GM21528 (cell line): Measurements from ENCODE around the gene WDR46.

ENCODE experiments used
- ATAC-seq: cut with Tn5 transposase; IDR thresholded peaks from one replicate; pipeline ENCODE4 v1.9.1; 2021; ENCODE audit warnings: mild to moderate bottlenecking, moderate library complexity; ENCODE audit not compliant: unreplicated experiment, low FRiP score

The WDR46 gene, protein sequence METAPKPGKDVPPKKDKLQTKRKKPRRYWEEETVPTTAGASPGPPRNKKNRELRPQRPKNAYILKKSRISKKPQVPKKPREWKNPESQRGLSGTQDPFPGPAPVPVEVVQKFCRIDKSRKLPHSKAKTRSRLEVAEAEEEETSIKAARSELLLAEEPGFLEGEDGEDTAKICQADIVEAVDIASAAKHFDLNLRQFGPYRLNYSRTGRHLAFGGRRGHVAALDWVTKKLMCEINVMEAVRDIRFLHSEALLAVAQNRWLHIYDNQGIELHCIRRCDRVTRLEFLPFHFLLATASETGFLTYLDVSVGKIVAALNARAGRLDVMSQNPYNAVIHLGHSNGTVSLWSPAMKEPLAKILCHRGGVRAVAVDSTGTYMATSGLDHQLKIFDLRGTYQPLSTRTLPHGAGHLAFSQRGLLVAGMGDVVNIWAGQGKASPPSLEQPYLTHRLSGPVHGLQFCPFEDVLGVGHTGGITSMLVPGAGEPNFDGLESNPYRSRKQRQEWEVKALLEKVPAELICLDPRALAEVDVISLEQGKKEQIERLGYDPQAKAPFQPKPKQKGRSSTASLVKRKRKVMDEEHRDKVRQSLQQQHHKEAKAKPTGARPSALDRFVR

DNA sequence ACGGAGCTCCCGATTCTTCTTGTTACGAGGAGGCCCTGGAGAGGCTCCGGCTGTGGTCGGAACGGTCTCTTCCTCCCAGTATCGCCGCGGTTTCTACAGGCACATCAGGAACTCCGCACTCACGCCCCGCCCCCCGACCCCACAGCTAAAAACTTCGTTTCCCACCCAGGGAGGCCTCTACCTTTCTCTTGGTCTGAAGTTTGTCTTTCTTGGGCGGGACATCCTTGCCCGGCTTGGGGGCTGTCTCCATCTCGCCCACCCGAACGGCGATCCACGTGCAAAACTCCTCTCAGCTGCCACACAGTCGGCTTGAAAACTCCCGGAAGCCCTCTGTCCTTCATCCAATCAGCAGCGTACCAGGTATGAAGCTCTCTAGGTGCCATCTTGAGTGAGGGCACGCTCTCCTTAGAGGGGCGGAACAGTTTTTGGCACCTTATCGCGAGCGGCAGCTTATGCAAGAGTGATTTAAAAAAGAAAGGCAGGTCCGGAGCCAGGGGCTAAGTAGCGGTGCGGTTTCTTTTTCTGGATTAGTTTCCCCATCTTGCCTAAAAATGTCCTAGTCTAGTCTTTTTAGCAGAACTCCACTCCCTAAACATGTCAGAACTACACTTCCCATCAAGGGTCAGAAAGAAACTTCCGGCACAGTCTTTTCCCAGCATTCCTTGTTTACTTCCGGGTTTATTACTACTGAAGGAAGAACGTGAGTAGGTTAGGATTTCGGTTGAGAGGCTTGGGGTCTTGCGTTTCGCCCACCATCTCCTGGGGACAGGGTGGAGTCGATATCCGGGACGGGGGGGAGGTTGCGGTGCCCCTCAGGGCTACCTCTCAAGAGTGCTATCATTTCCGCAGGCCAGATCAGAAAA is at the start of gene WDR46, which contains the start of gene PFDN6:
Gene WDR46, minus strand, starts transcription at position 319 of the 863 bp plus-strand sequence. Its CDS starts 69 bp downstream, at position 250.
Gene PFDN6, plus strand, starts transcription at position 681 of the 863 bp plus-strand sequence. CDS start 256 bp downstream, outside the sequence.
- ATAC-seq: peak; percentile 70

DNA sequence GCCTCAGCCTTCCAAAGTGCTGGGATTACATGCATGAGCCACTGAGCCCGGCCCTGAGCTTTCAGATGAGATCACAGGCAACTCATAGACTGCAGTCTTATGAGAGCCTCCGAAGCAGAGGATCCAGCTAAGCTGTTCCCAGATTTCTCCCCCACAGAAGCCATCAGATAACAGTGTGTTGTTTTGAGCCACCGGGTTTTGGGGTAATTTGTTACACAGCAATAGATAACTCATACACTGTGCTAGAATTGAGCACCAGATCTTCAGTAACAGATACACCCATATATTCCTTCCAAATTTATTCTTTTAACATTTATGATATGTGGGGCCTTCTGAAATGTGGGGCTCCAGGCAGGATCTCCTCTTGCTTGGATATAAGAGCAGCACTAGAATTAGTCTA is 47.5 kb upstream of the WDR46 start:
- ATAC-seq: no peak

DNA sequence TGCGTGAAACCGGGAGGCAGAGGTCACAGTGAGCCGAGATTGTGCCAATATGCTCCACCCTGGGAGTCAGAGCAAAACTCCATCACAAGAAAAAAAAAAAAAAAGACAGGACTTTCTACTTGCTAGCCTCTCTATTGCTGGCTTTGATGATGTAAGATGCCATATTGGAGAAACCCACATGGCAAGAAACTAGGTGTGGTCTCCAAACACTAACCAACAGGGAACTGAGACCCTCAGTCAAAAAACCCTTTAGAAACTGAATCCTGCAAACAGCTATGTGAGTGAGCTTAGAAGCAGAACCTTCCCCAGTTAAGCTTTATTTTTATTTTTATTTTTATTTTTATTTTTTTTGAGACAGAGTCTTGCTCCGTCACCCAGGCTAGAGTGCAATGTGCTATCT is 46.9 kb upstream of the WDR46 start:
- no peak for ATAC-seq

DNA sequence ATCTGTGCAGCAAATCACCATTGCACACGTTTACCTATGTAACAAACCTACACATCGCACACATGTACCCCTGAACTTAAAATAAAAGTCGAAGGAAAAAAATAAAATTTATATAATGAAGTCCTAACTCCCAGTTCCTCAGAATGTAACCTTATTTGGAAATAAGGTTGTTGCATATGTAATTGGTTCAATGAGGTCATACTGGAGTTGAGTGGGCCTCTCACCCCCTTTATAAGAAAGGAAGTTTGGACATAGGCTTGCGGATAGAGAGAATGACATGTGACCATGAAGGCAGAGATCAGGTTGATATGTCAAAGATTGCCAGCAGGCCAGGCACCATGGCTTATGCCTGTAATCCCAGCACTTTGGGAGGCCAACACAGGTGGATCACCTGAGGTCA is 44.6 kb upstream of the WDR46 start:
- ATAC-seq: no peak

DNA sequence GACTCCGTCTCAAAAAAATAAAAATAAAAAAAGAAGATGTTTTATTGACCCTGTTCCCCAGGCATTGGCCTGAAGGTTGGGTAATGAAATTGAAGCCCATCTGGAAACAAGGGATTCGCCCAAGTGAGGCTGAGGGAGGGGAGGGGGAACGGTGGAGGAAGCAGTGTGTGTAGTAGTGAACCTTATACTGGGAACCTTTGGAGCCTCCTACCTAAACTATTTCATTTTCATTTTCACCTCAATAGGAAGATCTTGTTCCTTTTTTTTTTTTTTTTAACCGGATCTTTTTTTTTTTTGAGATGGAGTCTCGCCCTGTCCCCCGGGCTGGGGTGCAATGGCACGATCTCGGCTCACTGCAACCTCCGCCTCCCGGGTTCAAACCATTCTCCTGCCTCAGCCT is 41.7 kb upstream of the WDR46 start:
- ATAC-seq: no peak

DNA sequence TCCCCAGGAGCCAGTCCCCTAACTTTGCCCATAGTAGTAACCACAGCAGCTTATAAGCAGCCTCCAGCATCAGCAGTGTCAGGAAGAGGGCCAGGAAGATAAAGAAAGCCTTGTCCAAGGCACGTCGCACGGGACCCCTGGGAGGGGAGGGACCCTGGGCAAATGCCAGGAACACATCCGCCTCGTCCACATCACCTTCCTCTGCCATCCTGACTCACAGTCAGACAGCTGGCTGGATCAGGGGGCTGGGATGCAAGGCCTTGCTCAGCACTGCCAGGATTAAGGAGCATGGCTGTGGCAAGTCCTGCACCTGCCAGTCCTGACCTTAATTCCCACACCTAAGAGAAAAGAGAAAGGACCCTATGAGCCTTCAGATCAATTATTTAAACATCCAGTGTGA is 40.0 kb upstream of the WDR46 start:
- ATAC-seq: no peak

DNA sequence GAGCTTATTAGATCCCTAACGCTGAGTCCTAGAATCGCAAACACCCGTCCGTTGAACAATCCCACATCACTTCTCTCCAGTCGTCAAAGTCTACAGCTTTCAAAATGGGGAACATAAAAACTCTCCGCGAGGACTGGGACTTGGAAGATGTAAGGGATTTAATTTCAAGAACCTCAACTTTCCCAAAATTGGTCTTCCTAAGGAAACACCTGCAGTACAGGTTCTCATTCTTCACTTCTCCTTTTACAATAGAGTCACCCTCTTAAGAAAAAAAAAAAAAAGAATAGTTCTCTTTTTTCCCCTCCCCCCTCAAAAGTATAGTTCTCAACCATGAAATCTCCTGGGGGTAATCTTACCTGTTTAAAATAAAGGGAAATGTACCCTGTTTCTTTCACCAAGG is 35.1 kb upstream of the WDR46 start:
- ATAC-seq: no peak

DNA sequence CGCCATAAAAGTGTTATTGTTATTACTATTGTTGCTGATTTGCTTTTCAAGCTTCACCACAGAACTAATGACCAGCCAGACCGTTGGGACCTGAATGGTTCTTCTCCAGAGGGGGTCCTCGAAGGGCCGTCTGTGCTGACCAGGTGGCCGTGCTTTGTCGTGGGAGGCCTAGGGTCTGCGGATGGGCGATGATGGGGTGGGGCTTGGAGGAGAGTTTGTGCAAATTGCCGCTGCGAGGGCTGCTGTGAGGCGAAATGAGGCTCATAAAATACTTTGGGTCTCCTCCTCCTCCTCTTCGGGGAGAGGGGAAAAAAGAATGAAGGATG is 34.5 kb upstream of the WDR46 start:
- peak; percentile 9 for ATAC-seq

DNA sequence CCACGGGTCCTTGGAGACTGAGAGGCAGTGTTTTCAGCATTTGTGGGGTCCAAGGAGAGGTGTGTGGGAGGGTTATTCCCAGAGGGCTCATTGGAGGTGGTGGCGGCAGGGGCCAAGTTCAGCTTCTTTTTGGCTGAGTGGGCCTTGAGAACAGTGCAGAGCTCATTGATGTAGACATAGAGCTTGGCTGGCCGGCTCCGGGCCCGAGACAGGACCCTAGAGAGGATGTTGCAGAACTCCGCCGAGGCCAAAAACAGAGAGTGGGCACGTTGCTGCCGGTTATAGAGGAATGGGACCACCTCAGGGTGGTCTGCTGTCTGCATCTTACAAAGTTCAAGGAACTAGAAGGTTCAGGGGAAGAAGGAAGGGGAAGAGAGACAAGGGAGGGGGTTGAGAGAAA is 32.2 kb upstream of the WDR46 start:
- no peak for ATAC-seq

DNA sequence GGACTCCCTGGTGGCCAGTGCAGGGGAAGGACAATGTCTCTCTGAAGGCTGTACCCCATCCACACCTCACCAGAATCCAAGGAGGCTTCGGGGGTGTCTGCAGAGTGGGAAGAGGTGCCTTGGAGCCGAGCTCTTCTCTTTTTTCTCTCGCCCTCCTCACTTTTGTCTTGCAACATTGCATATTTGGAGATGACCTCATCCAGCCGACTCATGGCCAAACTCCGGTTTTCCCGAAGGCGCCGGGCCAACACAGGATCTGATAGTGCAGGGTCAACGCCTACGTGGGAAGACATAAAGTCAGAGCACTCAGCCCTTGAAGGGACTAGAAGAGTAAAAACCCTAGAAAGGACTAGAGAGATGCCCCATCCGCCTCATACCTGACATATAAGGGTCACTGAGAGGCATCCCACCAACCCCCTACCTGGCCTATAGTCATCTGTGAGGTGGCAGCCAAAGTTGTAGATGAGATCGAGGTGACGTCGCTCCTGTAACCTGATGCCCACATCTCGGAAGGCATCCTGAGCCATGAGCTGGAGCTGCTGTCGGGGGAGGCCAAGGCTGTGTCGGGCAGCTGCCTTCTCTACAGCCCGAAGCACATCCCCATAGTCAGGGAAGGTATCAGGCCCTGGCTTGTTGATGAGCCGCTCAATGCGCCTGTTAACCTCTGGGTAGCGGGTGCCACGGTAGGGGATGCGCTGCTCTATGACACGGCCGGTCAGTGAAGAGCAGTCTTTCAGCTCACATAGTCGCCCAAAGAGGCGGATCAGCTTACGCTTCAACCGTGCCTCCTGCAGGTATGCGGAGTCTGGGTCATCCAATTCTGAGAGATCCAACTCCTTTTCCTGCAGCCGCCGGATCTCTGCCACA is 31.5 kb upstream of the WDR46 start:
- ATAC-seq: no peak

DNA sequence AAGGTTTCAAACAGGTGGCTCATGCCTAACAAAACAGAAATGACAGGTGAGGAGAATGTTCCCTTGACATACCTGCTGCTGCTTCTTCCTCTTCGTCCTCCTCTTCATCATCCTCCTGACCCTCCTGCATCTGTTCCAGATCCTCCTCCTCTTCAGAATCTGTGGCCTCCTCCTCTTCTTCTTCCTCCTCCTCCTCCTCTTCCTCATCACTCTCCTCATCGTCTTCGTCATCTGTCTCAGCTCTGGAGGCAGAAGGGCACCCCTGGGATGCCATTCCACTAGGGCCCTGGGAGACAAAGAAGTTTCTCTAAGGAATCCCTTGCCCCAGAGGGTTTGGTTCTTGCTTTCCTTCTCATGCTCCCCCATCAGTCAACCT is 30.9 kb upstream of the WDR46 start:
- no peak for ATAC-seq

DNA sequence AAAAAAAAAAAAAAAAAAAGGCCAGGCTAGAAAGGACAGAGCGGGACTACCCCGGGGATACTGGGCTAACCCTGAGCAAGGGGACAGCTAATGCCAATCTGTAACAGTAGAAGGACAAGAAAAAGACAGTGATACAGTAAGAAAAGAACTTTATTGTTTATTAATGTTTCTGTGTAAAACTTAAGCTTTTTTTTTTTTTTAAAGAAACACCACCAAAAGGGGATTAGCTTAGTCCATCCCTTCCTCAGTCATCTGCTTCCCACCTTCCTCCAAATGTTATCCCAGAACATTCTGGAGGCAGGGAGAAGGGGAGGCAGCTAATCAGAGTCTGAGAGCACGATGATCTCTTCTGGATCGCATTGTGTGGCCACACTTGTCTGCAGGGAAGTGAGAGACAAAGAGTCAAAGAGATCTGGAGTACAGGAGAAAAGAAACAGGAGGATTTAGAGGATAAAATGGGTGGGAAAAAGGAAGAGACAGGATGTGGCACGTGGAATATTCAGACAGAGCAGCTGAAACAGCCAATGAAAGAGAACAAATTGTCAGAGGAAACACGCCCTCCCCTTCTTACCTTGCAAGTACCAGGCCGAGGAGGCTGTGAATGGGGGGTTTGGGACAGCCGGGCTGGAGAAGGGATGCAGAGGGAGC is 29.5 kb upstream of the WDR46 start:
- ATAC-seq: no peak

DNA sequence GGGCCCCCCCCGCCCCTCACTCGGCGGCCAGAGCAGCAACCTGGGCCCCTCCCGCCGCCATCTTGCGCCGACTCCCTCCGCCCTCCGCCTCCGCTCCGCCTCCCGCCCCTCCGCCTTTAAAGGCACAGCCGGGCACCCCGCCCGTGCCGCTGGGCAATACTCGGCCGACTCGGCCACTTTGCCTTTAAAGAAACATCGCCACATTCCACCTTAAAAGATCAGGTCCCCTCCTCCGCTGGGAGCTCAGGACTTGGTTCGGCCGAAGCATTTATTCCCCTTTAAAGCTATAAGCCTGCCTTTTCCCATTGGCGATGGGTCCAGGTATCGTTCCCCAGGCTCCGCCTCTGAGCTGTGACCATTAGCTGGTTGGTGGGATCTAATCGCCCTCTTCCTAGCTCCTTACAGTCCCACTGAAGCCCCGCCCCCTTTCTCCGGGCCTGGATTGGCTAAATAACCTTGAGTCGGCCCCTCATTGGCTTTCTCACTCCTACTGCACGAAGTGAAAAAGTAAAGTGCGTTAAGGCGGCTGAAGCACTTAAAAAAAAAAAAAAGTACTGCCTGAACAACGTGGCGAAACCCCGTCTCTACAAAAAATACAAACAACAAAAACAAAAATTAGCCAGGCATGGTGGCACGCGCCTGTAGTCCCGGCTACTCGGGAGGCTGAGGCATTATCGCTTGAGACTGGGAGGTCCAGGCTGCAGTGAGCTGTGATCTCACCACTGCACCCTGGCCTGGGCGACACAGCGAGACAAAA is 28.8 kb upstream of the WDR46 start, which contains the start of gene ZBTB22:
Gene ZBTB22, minus strand, starts transcription at position 76 of the 757 bp plus-strand sequence. CDS start 828 bp downstream, outside the sequence.
- peak; percentile 42 for ATAC-seq

DNA sequence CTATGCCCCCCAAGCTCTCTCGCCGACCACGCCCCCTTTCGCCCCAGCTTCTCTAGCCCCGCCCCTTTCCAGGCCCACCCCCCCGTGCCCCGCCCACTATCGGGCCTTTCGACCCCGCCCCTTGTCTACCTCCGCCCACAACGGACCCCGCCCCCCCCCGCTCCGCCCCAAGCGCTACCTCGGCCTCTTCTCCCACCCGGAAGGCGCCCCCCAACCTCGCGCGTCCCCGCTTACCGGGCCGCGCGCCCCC is 28.3 kb upstream of the WDR46 start:
- no peak for ATAC-seq

DNA sequence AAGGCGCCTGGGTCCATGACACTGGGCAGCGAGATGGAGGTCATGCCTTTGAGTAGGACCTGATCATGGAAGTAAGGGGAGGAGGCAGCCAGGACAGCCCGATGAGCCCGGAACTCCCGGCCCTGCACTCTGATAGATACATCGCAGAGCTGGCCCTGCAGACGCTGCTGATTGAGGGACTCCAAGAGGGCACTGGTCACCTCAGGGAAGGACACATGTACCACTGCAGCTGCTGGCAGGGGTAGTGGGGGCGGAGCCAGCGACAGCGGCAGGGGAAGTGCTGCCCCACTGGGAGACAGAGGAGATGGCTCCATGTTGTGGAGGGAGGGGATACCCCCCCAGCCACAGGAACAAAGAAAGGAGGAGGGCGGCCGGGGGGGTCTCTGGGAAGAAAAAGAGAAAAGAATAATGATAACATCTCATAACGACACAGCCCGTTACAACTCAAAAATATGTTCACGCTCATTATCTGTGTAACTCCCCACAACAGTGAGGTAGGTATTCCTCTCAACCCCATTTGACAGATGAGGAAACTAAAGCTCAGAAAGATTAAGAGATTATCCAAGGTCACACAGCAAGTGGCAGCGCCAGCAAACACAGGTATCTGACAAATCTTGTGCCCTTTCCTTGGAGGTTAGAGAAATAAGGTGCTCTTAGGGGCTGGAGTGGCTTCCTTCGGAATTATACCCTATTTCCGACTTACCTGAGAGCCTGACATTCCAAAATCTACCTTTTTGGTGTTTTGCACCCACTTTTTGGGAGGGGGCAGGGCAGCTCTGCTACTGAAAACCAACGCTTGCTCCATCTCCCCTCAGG is 27.8 kb upstream of the WDR46 start:
- no peak for ATAC-seq

DNA sequence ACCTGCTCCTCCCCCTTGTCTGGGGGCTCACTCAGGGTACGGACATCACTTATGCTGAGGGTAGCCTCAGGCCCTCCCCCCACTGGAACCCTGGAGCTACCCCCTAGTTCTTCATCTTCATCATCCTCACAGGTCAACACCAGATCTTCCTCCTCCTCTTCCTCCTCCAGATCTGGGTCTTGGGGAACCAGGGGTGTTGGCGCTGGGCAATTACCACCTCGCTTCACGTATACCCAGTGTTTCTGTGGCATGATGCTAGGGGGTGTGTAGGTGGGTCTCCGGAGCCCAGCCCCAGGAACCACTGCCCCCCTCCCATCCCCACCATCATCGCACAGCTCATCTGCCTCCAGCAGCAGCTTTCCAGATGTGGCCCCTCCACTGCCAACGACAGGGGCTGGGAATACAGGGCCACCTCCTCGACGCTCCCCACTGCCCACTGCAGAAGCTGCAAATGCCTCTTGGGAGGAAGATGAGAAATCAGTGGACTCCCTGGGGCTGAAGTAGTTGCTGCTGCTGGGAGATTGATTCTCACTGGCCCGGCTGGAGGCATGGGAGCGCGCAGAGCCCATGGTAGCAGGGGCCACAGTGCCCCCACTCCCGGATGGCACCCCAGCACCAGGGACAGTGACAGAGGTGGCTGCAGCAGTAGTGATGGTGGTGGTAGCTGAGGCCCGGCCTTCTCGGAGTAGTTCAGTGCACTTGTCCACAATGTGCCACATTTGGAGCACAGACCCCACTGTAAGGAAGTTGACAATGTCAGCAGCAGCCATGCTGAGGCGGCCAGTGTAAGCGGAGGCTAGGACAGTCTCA is 27.0 kb upstream of the WDR46 start:
- ATAC-seq: no peak

DNA sequence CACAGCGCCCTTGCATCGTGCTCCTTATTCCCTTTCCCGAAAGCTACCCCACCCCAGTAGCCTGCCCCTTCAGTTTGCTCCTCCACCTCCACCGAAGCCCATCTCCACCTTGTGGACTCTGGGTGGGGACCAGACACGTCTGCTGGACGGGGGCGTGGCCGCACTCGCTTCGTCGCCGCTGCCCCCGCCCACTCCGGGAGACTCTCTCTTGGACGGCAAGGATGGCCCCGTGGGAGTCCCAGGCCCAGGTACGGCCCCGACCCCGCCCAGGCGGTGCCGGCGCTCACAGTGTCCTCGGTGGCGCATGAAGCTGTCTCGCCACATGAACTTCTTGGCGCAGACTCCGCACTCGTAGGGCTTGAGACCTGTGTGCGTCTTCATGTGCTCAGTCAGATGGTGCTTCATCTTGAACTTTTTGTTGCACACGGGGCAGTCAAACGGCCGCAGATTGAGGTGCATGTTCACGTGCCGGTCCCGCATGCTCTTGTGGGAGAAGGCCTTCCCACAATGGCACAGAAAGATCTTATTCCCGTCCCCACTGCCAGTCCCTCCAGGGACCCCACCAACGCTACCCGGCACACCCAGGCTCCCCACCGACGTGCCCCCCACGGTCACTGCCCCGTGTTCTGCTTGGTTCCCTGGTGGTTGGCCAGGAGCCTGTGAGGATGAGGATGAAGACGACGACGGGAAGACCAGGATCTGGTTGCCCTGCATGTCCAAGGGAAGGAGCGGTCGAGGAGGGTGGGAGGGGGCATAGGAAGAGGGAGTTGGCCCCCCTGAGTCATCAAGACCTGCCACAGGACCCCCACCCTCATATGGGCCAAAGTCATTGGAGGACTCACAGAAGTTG is 26.1 kb upstream of the WDR46 start:
- no peak for ATAC-seq
